HG03196 (cell line): ENCODE measurements around the gene ADH7.
"Not testable (repeated sequence)": the region's sequence is repeated elsewhere in the genome, so short reads cannot be mapped to it uniquely, and the experiment has no call there.

Source experiments
- ATAC-seq: cut with Tn5 transposase; IDR thresholded peaks from one replicate; pipeline ENCODE4 v1.9.1; 2021; ENCODE audit not compliant: unreplicated experiment

The ADH7 gene

GRCh38 chr4:99417125-99417524 is 18.0 kb downstream of the ADH7 start:
- no peak for ATAC-seq

GRCh38 chr4:99415762-99416161 is 19.4 kb downstream of the ADH7 start:
- ATAC-seq, result not testable (repeated sequence)

- not testable (repeated sequence) for ATAC-seq
Observed at GRCh38 chr4:99414902-99415301, 20.2 kb downstream of the ADH7 start.

GRCh38 chr4:99414401-99414800 is 20.7 kb downstream of the ADH7 start:
- no peak for ATAC-seq

GRCh38 chr4:99413140-99413539 is 22.0 kb downstream of the ADH7 start:
- ATAC-seq, result no peak

GRCh38 chr4:99411041-99411440 is 24.1 kb downstream of the ADH7 start:
- no peak for ATAC-seq

- ATAC-seq, result no peak
Observed at GRCh38 chr4:99410075-99410474, 25.1 kb downstream of the ADH7 start.

- ATAC-seq, result no peak
Observed at GRCh38 chr4:99408346-99408745, 26.8 kb downstream of the ADH7 start.

- ATAC-seq, result no peak
Observed at GRCh38 chr4:99405433-99406115, 29.6 kb downstream of the ADH7 start.

- ATAC-seq, result peak; percentile 84
Observed at GRCh38 chr4:99404595-99405287, 30.4 kb downstream of the ADH7 start.

GRCh38 chr4:99403380-99404184 is 31.6 kb downstream of the ADH7 start:
- peak; percentile 70 for ATAC-seq

- ATAC-seq, result no peak
Observed at GRCh38 chr4:99402765-99403164, 32.4 kb downstream of the ADH7 start.

- no peak for ATAC-seq
Observed at GRCh38 chr4:99400831-99401230, 34.3 kb downstream of the ADH7 start.

GRCh38 chr4:99399017-99399416 is 36.1 kb downstream of the ADH7 start:
- no peak for ATAC-seq

- ATAC-seq, result no peak
Observed at GRCh38 chr4:99395595-99396364, 39.4 kb downstream of the ADH7 start.

- no peak for ATAC-seq
Observed at GRCh38 chr4:99394896-99395295, 40.2 kb downstream of the ADH7 start.

- ATAC-seq, result no peak
Observed at GRCh38 chr4:99390055-99390454, 45.1 kb downstream of the ADH7 start.

- ATAC-seq, result no peak
Observed at GRCh38 chr4:99389606-99390005, 45.5 kb downstream of the ADH7 start.

GRCh38 chr4:99383833-99384392 is 51.2 kb downstream of the ADH7 start:
- ATAC-seq, result no peak

- ATAC-seq, result no peak
Observed at GRCh38 chr4:99383399-99383798, 51.7 kb downstream of the ADH7 start.
